ENCODE results near the gene LTO1. TPM values are rescaled to one million over a fixed set of nuclear protein-coding genes. Genes with fewer than 3 reads are reported as not detected.

The LTO1 gene
- total and polyA plus RNA-seq, 2 experiments from 2014 or later = 20.1 to 23.3 TPM

- peaks cover 18% of the 10 kb centered on the region for H3K36me3 ChIP-seq (ENCODE audit: insufficient read depth)
- no peaks in the 10 kb centered on the region for H3K27me3 ChIP-seq (ENCODE audit: insufficient read depth)
- H3F3A ChIP-seq (replicated peaks; ENCODE audit: low read depth) = 0 out of 2 replicates have a peak, but pooled peaks cover 4% of the 10 kb centered on the region
- Mint-ChIP-seq H3K4me1 (peaks cover 22% of the 10 kb centered on the region), H3K27me3 (ENCODE audit: insufficient read depth, low read depth, poor library complexity) (peaks cover 18% of the 10 kb centered on the region), H3K9me3 (no peaks in the 10 kb centered on the region; the same call in 2 of the 3 replicates), H3K4me3 (no peak overlapping the region), H3K27ac (no peak overlapping the region), H3K36me3 (ENCODE audit: low read depth) (peaks cover 55% of the 10 kb centered on the region)
- H3K27ac ChIP-seq (ENCODE audit: low read depth) = peak overlapping the region; percentile 60; the same call in 1 of the 2 replicates
- ATAC-seq (no peak), DNase-seq (ENCODE audit: low spot score) (no peak)
- no peaks in the 10 kb centered on the region for H3K9me2 ChIP-seq (ENCODE audit: insufficient read depth)
- H3K4me1 ChIP-seq (ENCODE audit: insufficient read depth) = peaks cover 8% of the 10 kb centered on the region; the same call in 1 of the 2 replicates
- no peak overlapping the region for H2AFZ ChIP-seq
- H3K79me2 ChIP-seq (replicated peaks; ENCODE audit: insufficient read depth) = 0 out of 2 replicates have a peak, but pooled peaks cover 3% of the 10 kb centered on the region
- no peak overlapping the region for H3K4me3 ChIP-seq
- TF ChIP-seq JUNB (IDR thresholded peaks at IDR 0.05; ENCODE audit: unreplicated experiment) = no peak
- no peak for TF ChIP-seq CREB1 (CRISPR knock-in tag; IDR thresholded peaks at IDR 0.05; ENCODE audit: low read depth)
- TF ChIP-seq ZNF331 (CRISPR knock-in tag; IDR thresholded peaks at IDR 0.05; ENCODE audit: low read depth) = no peak
- TF ChIP-seq NANOG (IDR thresholded peaks at IDR 0.05; ENCODE audit: borderline replicate concordance) = no peak
- no peak for TF ChIP-seq ETS1 (IDR thresholded peaks at IDR 0.05)
- no peak for TF ChIP-seq ZNF462 (CRISPR knock-in tag; IDR thresholded peaks at IDR 0.05)
- TF ChIP-seq EZH2phosphoT487 (IDR thresholded peaks at IDR 0.05; ENCODE audit: unreplicated experiment) = no peak
- no peak for TF ChIP-seq POLR2AphosphoS5 (IDR thresholded peaks at IDR 0.05; ENCODE audit: low read depth)
- no peak for TF ChIP-seq EZH2 (IDR thresholded peaks at IDR 0.05; ENCODE audit: low read depth, unreplicated experiment)
- TF ChIP-seq CTCF (conservative IDR thresholded peaks at IDR 0.05; ENCODE audit: low read depth in 2 of 2) = no peak
- TF ChIP-seq ZNF114 (CRISPR knock-in tag; IDR thresholded peaks at IDR 0.05) = no peak
- TF ChIP-seq REST (IDR thresholded peaks at IDR 0.05; ENCODE audit: unreplicated experiment) = no peak
- no peak for TF ChIP-seq STAT1 (IDR thresholded peaks at IDR 0.05; ENCODE audit: unreplicated experiment)
- no peak overlapping the region for H3K4me2 ChIP-seq
- H4K20me1 ChIP-seq (replicated peaks; ENCODE audit: insufficient read depth) = 0 out of 2 replicates have a peak, but pooled peaks cover 3% of the 10 kb centered on the region
These were observed 22.2 kb downstream of the LTO1 start for GRCh38 chr11:69652999-69653398.

Data from GM23338 (cell line).